Dendritic cell treated with granulocyte-macrophage colony-stimulating factor and Interleukin-4, amounts not matched to agents 40 ng/mL and 50 ng/mL, for 4 days (primary cell): ENCODE results near the gene LAMC2.

ENCODE experiments used
- H3K27ac Mint-ChIP-seq: one replicate; pipeline ENCODE4 v1.8.0; 2022; ENCODE audit warnings: mild to moderate bottlenecking, mixed read lengths
- H3K27me3 Mint-ChIP-seq: one replicate; pipeline ENCODE4 v1.8.0; 2022; ENCODE audit warnings: mild to moderate bottlenecking, mixed read lengths
- H3K36me3 Mint-ChIP-seq: one replicate; pipeline ENCODE4 v1.8.0; 2022; ENCODE audit warnings: low read depth, mixed read lengths
- H3K4me1 Mint-ChIP-seq: one replicate; pipeline ENCODE4 v1.8.0; 2022; ENCODE audit warnings: low read depth, mixed read lengths
- H3K4me3 Mint-ChIP-seq: one replicate; pipeline ENCODE4 v1.8.0; 2022; ENCODE audit warnings: mild to moderate bottlenecking, moderate library complexity, mixed read lengths
- H3K9me3 Mint-ChIP-seq: one replicate; pipeline ENCODE4 v1.8.0; 2022; ENCODE audit warnings: mixed read lengths
- intact Hi-C: fragments of 100-400 bp; cut with micrococcal nuclease; formaldehyde crosslinking; loops from one replicate; pipeline ENCODE4 v1.15.0; 2022

LAMC2 gene

GRCh38 chr1:183180634-183181056, 5.4 kb upstream of the LAMC2 start:
- intact Hi-C loops: no loop called here
- Mint-ChIP-seq H3K9me3 (no peaks in the 10 kb centered on the region), H3K4me3 (no peak overlapping the region), H3K36me3 (no peaks in the 10 kb centered on the region), H3K27me3 (peaks cover 6% of the 10 kb centered on the region), H3K4me1 (no peaks in the 10 kb centered on the region), H3K27ac (no peak overlapping the region)

DNA sequence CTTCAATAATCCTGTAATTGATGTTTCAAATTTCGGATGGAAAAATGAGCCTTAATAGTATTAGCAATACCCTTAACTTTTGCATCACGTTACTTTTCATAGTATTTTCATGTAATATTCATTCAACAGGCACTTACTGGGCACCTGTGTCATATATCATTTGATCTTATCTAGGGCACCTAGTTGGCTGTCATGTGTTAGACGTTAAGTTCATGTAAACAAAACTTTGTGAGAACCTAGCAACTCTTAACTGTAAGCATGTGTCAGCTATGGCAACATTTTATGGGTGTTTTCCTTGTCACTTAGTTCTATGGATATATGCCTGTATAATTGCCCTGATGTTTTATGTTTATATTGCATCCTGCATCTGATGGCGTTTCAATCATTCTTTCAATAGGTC, 777 bp downstream of the LAMC2 start:
- Mint-ChIP-seq H3K27ac (no peak overlapping the region), H3K4me1 (no peaks in the 10 kb centered on the region), H3K27me3 (peaks cover 42% of the 10 kb centered on the region), H3K4me3 (no peak overlapping the region), H3K9me3 (no peaks in the 10 kb centered on the region), H3K36me3 (no peaks in the 10 kb centered on the region)
- intact Hi-C loops: no loop called here

DNA sequence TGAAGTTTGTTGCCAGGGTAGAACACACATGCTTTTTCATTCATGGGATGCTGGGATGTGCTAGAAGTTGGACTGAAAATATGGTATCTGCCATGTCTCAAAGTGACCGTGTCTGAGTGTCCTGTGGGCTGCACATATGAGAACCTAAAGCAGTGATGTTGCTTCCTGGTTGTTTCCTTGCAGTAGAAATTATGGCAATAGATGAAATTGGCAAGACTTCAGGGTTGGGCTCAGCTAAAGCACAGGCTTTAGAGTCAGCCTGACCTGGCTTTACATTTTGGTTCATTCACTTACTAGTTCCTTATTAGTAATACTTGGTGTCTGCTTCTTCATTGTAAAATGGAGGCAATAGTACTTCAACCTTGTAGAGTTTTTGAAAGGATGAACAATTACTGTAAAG, 2.2 kb downstream of the LAMC2 start:
- intact Hi-C loops: no loop called here
- no peak overlapping the region for H3K4me3 Mint-ChIP-seq
- H3K27me3 Mint-ChIP-seq: peaks cover 44% of the 10 kb centered on the region
- no peaks in the 10 kb centered on the region for H3K4me1 Mint-ChIP-seq
- H3K36me3 Mint-ChIP-seq: no peaks in the 10 kb centered on the region
- no peak overlapping the region for H3K27ac Mint-ChIP-seq
- H3K9me3 Mint-ChIP-seq: no peaks in the 10 kb centered on the region

DNA sequence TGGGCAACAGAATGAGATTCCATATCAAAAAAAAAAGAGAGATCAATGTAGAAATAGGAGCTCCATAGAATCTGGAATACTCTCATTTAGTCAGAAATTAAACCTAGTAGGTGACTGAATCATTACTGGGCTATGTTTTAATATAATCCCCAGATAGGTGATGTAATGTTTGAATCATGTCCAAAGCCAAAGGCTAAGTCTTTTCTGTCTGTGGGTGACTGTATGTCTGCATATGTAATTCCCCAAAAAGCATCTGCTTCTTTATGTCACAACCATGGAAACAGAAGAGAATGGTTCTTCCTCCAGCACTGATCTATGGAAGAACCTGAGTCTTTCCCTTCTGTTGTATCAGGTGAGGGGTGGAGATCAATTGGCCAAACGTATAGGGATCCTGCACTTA, 5.8 kb downstream of the LAMC2 start:
- H3K27ac Mint-ChIP-seq: no peak overlapping the region
- no peaks in the 10 kb centered on the region for H3K36me3 Mint-ChIP-seq
- H3K27me3 Mint-ChIP-seq: peaks cover 30% of the 10 kb centered on the region
- H3K4me1 Mint-ChIP-seq: no peaks in the 10 kb centered on the region
- intact Hi-C loops: no loop called here
- H3K9me3 Mint-ChIP-seq: no peaks in the 10 kb centered on the region
- no peak overlapping the region for H3K4me3 Mint-ChIP-seq

- H3K36me3 Mint-ChIP-seq: no peaks in the 10 kb centered on the region
- H3K4me1 Mint-ChIP-seq: no peaks in the 10 kb centered on the region
- no peak overlapping the region for H3K4me3 Mint-ChIP-seq
- intact Hi-C loops: no loop called here
- H3K27me3 Mint-ChIP-seq: peaks cover 18% of the 10 kb centered on the region
- no peak overlapping the region for H3K27ac Mint-ChIP-seq
- H3K9me3 Mint-ChIP-seq: no peaks in the 10 kb centered on the region
Observed at GRCh38 chr1:183193963-183194525, 8.0 kb downstream of the LAMC2 start.

DNA sequence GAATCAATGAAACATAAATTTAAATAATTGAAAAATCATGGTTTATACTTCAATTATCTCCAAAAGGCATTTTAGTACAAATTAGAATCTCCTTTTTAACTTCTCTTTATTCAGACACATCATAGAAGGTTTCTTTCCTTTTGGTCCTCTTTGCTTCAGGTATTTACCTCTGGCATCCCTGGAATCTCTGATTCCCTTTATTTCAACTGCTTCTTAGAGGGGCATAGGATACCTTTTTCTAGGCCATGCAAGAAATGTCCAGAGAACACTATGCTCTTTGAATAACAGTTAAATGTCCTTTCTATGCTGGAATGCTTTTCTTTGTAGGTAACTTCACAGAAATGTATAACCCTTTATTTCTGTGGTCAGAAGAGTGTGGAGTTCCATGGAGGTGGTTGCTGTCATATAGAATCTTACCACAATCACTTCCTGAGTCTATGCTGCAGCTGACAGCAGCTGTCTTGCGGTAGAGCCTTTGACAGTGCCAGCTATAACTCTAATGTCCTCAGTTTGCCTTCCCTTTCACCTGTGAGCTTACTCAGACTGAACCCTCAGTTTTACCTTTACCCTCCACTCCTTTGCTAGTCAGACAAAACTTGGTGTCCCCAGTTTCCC, 8.6 kb downstream of the LAMC2 start:
- Mint-ChIP-seq H3K4me1 (no peaks in the 10 kb centered on the region), H3K36me3 (no peaks in the 10 kb centered on the region), H3K4me3 (no peak overlapping the region), H3K27me3 (peaks cover 17% of the 10 kb centered on the region), H3K9me3 (no peaks in the 10 kb centered on the region), H3K27ac (no peak overlapping the region)
- intact Hi-C loops: no loop called here

- Mint-ChIP-seq H3K4me1 (no peaks in the 10 kb centered on the region), H3K27ac (no peak overlapping the region), H3K9me3 (no peaks in the 10 kb centered on the region), H3K36me3 (no peaks in the 10 kb centered on the region), H3K4me3 (no peak overlapping the region), H3K27me3 (peaks cover 17% of the 10 kb centered on the region)
- intact Hi-C loops: no loop called here
Observed at GRCh38 chr1:183195142-183195574, 9.1 kb downstream of the LAMC2 start.

DNA sequence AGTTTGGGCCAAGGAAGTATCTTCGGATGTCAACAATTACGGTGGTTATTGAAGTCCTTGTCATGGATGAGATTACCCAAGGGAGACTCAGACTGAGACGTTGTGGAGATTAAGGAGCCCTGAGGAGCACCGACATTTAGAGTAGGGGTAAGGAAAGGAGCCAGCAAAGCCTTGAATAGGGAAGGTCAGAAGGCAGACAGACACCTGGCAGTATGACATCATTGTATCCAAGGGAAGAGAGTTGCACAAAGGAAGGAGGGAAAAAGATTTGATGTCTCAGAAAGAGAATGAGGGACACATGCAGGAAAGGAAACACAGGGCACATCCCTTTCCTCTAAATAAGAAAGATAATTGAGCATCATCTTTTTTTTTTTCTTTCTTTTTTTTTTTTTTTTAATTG, 11.7 kb downstream of the LAMC2 start:
- H3K36me3 Mint-ChIP-seq: no peaks in the 10 kb centered on the region
- peaks cover 15% of the 10 kb centered on the region for H3K27me3 Mint-ChIP-seq
- H3K9me3 Mint-ChIP-seq: no peaks in the 10 kb centered on the region
- H3K4me1 Mint-ChIP-seq: no peaks in the 10 kb centered on the region
- no peak overlapping the region for H3K4me3 Mint-ChIP-seq
- no peak overlapping the region for H3K27ac Mint-ChIP-seq
- intact Hi-C loops: no loop called here

DNA sequence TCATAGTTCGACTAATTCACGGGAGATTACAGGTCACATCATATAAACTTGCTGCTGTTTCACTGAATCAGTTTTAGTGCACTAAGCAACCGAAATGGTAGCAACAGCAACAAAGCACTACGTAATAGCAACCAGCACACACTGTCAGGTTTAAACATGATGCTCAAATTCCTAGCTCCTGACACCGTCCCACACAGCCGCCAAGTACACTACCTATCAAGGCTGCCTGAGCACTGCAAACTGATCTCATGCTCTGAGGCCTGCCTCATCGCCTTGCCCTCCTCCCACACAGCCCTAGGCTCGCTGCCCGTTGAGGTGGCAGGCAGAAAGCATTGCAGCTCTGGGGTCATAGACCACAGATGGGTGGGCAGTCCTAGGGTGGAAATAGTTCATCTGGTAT, 12.4 kb downstream of the LAMC2 start:
- H3K36me3 Mint-ChIP-seq: no peaks in the 10 kb centered on the region
- intact Hi-C loops: no loop called here
- H3K4me1 Mint-ChIP-seq: no peaks in the 10 kb centered on the region
- H3K27me3 Mint-ChIP-seq: peaks cover 14% of the 10 kb centered on the region
- no peak overlapping the region for H3K27ac Mint-ChIP-seq
- H3K4me3 Mint-ChIP-seq: no peak overlapping the region
- H3K9me3 Mint-ChIP-seq: no peaks in the 10 kb centered on the region

- no peaks in the 10 kb centered on the region for H3K36me3 Mint-ChIP-seq
- H3K27ac Mint-ChIP-seq: no peak overlapping the region
- H3K4me3 Mint-ChIP-seq: no peak overlapping the region
- peaks cover 17% of the 10 kb centered on the region for H3K27me3 Mint-ChIP-seq
- H3K4me1 Mint-ChIP-seq: no peaks in the 10 kb centered on the region
- intact Hi-C loops: no loop called here
- no peaks in the 10 kb centered on the region for H3K9me3 Mint-ChIP-seq
Observed at GRCh38 chr1:183199304-183199703, 13.2 kb downstream of the LAMC2 start.

DNA sequence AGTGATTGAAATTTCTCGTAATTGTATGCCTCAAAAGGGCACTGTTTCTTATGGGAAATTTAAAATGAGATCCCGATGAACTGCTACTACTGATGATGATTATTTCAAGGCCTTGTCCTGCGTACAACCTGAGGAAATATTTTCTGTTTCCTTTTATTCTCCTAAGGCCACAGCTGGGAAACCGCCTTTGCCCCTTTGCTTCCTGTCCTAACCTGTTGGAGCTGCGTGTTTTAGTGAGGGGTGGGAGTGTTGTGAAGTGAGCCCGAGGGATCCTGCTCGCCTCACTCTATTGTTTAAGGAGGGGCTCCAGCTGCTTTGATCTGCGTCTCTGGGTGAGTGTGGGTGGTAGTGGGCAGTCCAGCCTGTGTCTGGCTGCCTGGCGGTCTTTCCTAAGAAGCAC, 14.4 kb downstream of the LAMC2 start:
- no peaks in the 10 kb centered on the region for H3K9me3 Mint-ChIP-seq
- intact Hi-C loops: no loop called here
- peaks cover 17% of the 10 kb centered on the region for H3K27me3 Mint-ChIP-seq
- H3K4me3 Mint-ChIP-seq: no peak overlapping the region
- no peaks in the 10 kb centered on the region for H3K36me3 Mint-ChIP-seq
- H3K27ac Mint-ChIP-seq: no peak overlapping the region
- H3K4me1 Mint-ChIP-seq: no peaks in the 10 kb centered on the region

GRCh38 chr1:183203094-183203493, 17.0 kb downstream of the LAMC2 start:
- H3K27me3 Mint-ChIP-seq: peaks cover 20% of the 10 kb centered on the region
- H3K36me3 Mint-ChIP-seq: no peaks in the 10 kb centered on the region
- H3K9me3 Mint-ChIP-seq: no peaks in the 10 kb centered on the region
- H3K4me3 Mint-ChIP-seq: no peak overlapping the region
- H3K4me1 Mint-ChIP-seq: no peaks in the 10 kb centered on the region
- intact Hi-C loops: no loop called here
- no peak overlapping the region for H3K27ac Mint-ChIP-seq

GRCh38 chr1:183205196-183205781, 19.2 kb downstream of the LAMC2 start:
- Mint-ChIP-seq H3K27me3 (peaks cover 16% of the 10 kb centered on the region), H3K4me1 (no peaks in the 10 kb centered on the region), H3K36me3 (no peaks in the 10 kb centered on the region), H3K27ac (no peak overlapping the region), H3K9me3 (no peaks in the 10 kb centered on the region), H3K4me3 (no peak overlapping the region)
- intact Hi-C loops: no loop called here

DNA sequence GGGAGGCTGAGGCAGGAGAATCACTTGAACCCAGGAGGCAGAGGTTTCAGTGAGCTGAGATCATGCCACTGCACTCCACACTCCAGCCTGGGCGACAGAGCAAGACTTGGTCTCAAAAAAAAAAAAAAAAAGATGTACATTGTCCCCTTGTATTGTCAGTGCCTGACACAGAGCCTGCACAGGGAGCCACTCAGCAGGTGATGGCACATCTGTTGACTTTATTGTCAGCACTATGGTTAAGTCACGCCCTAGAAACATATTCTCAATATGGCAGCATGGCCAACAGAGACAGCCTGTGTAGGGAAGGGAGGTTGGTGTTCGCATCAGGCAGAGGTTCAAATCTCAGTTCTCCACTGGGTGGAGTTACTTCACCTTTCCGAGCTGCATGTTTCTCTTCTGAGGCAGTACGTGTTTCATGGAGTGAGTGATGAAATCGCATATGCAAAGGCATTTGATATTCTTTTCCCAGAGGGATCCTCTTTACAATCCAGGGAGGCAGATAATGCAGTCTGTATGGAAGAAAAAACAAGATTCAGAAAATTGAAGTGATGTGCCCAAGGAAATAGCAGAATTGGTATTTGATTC, 20.6 kb downstream of the LAMC2 start:
- Mint-ChIP-seq H3K36me3 (no peaks in the 10 kb centered on the region), H3K4me1 (no peaks in the 10 kb centered on the region), H3K9me3 (no peaks in the 10 kb centered on the region), H3K27me3 (peaks cover 15% of the 10 kb centered on the region), H3K4me3 (no peak overlapping the region), H3K27ac (no peak overlapping the region)
- intact Hi-C loops: no loop called here
